NB4 (cell line): ENCODE results near the gene AACS.

ENCODE experiments used
- DNase-seq: peaks from one replicate; pipeline ENCODE4 v3.0.0; 2010; ENCODE audit warnings: low read depth
- H3K4me3 ChIP-seq: one replicate; pipeline ENCODE4 v1.5.1; 2011; ENCODE audit warnings: mild to moderate bottlenecking, low read depth, low read length, moderate library complexity
- MYC ChIP-seq: IDR thresholded peaks from 2 replicates; pipeline ENCODE4 v1.6.1; 2011; ENCODE audit warnings: low read depth, low read length
- POLR2A ChIP-seq: IDR thresholded peaks from 2 replicates; pipeline ENCODE4 v1.6.1; 2011; ENCODE audit warnings: mild to moderate bottlenecking; ENCODE audit not compliant: insufficient read length; ENCODE audit errors: extremely low read depth
- TF ChIP-seq, protein P1 (sequence below): IDR thresholded peaks from one replicate; pipeline ENCODE4 v1.5.1; 2012; ENCODE audit warnings: low read depth, low read length
- TF ChIP-seq, protein P2 (sequence below): IDR thresholded peaks from 2 replicates; pipeline ENCODE4 v1.6.1; 2011; ENCODE audit warnings: low read depth, low read length

Gene AACS

DNA sequence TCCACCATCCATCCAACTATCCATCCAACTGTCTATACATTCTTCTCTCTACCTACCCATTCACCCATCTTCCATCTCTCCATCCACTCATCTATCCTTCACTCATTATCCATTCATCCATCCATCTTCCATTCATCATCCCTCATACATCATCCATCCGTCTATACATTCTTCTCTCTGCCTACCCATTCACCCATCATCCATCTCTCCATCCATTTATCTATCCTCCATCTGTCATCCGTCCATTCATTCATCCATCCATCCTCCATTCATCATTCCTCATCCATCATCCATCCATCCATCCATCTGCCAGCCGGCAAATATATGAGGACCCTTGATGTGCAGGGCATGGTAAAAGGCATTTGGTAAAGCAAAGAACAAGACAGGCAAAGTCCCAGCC lies 25.2 kb downstream of the AACS start:
- no peak for DNase-seq
- TF ChIP-seq, protein P1, sequence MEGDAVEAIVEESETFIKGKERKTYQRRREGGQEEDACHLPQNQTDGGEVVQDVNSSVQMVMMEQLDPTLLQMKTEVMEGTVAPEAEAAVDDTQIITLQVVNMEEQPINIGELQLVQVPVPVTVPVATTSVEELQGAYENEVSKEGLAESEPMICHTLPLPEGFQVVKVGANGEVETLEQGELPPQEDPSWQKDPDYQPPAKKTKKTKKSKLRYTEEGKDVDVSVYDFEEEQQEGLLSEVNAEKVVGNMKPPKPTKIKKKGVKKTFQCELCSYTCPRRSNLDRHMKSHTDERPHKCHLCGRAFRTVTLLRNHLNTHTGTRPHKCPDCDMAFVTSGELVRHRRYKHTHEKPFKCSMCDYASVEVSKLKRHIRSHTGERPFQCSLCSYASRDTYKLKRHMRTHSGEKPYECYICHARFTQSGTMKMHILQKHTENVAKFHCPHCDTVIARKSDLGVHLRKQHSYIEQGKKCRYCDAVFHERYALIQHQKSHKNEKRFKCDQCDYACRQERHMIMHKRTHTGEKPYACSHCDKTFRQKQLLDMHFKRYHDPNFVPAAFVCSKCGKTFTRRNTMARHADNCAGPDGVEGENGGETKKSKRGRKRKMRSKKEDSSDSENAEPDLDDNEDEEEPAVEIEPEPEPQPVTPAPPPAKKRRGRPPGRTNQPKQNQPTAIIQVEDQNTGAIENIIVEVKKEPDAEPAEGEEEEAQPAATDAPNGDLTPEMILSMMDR = no peak
- TF ChIP-seq POLR2A = no peak
- TF ChIP-seq MYC = no peak
- TF ChIP-seq, protein P2, sequence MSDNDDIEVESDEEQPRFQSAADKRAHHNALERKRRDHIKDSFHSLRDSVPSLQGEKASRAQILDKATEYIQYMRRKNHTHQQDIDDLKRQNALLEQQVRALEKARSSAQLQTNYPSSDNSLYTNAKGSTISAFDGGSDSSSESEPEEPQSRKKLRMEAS = no peak
- H3K4me3 ChIP-seq = no peak overlapping the region

DNA sequence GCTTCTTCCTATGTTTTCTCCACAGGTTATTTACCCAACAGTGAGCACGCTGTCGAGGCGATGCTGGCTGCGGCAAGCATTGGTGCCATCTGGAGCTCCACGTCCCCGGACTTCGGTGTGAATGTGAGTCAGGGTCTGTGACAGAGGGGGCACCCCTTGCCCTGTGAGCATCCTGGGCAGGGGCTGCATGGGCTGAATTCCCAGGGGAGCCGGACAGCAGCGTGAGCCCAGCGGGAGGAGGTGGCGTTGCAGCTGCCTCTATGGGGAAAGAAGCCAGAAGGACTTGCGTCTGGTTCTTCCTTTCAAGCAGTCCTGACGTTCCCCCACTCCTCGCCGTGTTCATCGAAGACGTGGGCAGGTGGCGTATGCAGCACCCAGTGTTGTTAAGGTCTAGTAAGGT lies 26.2 kb downstream of the AACS start:
- TF ChIP-seq MYC = no peak
- TF ChIP-seq, protein P2 = no peak
- TF ChIP-seq, protein P1 = no peak
- TF ChIP-seq POLR2A = no peak
- no peak overlapping the region for H3K4me3 ChIP-seq
- DNase-seq = no peak

DNA sequence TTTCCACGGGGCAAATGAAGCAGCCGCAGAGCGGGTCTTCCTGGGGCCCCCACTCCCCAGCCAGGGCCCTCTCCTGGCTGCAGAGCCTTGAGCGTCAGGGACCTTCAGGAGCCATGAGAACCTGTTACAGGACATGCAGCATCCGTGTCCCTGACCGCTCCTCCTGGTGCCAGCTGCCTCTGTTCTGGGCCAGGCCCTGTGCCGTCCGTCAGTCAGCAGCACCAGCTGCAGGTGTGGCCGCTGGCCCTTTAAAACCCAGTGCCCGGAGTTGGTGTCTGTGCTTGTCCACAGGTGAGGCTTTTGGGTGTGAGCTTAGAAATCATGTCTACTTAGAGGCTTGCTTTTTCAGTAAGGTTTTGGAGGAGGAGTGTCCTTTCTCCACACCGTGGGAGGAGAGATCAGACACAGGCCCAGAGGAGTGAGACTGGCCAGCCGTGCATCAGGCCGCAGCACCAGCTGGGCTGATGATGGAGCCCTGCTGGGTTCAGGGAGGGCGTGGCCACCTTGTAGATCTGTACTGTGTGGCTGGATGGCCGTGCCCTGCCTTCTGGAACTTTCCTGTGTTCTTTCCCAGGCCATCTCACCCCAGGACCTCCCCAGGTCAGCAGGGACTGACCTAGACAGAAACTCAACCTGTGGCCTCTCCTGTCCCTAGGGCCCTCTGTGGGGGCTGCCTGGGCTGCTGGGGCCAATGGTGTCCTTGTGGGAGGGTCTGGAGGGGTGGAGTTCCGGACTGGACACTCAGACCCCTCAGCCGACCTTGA lies 27.1 kb downstream of the AACS start:
- TF ChIP-seq, protein P2 = no peak
- TF ChIP-seq MYC (no peak), POLR2A (no peak)
- TF ChIP-seq, protein P1 = no peak
- H3K4me3 ChIP-seq = no peak overlapping the region
- DNase-seq = no peak

DNA sequence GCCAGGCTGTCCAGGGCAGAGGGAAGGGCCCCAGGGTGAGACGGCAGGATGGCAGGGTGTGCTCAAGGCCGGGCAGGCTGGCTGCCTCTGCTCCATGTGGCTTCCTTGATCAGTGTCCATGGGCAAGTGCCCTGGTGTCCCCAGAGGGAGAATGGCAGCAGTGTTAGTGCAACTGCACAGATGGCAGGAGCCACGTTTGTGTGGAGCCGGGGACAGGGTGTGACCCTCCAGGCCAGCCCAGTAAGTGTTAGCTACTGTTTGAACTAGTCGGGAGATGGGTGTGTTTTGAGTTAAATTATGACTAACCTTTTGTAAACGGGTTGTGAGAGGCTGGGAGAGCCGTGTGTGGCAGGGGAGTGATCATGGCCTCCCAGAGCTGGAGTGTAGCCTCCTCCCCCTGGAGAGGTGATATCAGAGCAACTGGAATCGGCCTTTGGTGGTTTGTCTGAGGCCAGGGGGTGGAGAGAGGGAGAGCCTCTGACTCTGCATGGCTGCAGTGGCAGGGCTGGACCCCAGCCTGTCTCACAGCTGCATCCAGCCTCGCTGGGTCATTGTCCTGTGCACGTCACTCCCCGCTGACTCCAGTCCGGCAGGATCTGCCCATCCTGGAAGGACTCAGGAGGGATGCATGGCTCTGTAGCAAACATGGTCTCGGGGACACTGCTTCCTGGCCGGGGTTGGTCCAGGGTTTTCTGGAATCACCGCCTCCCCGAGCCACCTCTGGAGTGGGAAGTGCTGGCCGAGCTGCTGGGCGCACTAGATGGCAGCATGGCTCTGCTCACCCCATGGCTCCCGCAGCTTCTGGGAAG lies 27.8 kb downstream of the AACS start:
- DNase-seq = no peak
- TF ChIP-seq, protein P2 = no peak
- TF ChIP-seq POLR2A = no peak
- H3K4me3 ChIP-seq = no peak overlapping the region

DNA sequence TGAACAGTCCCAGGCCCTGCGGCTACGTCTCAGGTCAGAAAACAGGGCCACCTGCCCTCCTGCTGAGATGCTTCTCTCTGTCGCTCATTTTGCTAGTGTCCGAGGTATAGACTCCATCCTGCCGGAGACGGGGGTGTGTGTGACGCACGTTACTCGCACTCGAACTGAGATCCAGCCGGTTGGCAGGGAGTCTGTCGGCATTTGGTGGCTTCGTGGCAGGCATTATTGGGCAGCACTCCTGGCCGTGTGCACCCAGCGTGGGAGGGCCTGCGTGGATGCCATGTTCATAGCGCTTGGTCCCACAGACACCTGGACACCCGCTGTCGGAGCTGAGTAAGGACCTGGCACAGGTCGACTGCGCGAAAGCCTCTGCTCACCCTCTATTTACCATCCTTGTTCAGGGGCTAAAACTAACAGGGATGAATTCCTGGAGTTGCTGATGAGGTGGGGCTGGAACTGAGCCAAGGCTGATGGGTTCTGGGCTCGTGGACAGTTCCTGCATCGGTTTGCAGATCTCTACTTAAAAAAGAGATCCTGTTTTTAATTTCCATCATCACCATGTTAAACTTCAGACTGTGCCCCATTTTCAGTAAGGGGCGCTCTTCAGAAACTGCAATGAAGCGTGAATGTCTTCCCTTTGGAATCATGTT lies 28.6 kb downstream of the AACS start:
- DNase-seq = no peak
- no peak overlapping the region for H3K4me3 ChIP-seq
- TF ChIP-seq, protein P1 = no peak
- TF ChIP-seq, protein P2 = no peak
- TF ChIP-seq POLR2A = no peak
- no peak for TF ChIP-seq MYC

DNA sequence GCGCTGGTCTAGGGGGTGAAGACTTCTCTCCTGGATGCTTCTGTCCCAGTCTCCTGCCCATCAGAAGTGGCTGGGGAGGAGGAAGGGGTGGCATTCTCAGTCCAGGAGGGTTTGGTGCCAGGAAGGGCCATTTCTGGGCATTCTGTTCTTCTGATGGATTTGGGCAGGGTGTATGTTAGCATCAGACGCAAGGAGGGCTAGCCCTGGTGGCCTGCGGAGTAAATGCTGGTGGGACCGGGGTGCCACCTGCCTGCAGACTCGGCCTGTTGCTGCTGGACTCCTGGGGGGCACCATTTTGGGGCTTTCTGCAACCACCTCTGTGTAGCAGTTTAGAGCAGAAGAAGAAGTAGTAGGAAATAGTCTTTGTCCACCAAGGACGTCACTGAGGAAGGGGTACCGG lies 31.7 kb downstream of the AACS start:
- no peak overlapping the region for H3K4me3 ChIP-seq
- TF ChIP-seq, protein P1 = no peak
- TF ChIP-seq, protein P2 = no peak
- no peak for TF ChIP-seq MYC
- DNase-seq = no peak
